ENCODE measurements around the gene PIGT. TPM values are rescaled to one million over a fixed set of nuclear protein-coding genes. Genes with fewer than 3 reads are reported as not detected.

PIGT gene
- total and polyA plus RNA-seq, 2 of the 13 experiments (the other 11 are each of a cell fraction or from before 2014, with no cell fraction given): 65.9 to 74.1 TPM

- TF ChIP-seq ZBTB40 (IDR thresholded peaks at IDR 0.05): no peak
- TF ChIP-seq ZBTB40 (CRISPR knock-in tag; IDR thresholded peaks at IDR 0.05): no peak
- TF ChIP-seq ZNF619 (CRISPR knock-in tag; IDR thresholded peaks at IDR 0.05): peak; percentile 98
- TF ChIP-seq BATF2 (CRISPR knock-in tag; IDR thresholded peaks at IDR 0.05): no peak
- no peak for TF ChIP-seq ZNF20 (CRISPR knock-in tag; IDR thresholded peaks at IDR 0.05)
- TF ChIP-seq, protein P1, sequence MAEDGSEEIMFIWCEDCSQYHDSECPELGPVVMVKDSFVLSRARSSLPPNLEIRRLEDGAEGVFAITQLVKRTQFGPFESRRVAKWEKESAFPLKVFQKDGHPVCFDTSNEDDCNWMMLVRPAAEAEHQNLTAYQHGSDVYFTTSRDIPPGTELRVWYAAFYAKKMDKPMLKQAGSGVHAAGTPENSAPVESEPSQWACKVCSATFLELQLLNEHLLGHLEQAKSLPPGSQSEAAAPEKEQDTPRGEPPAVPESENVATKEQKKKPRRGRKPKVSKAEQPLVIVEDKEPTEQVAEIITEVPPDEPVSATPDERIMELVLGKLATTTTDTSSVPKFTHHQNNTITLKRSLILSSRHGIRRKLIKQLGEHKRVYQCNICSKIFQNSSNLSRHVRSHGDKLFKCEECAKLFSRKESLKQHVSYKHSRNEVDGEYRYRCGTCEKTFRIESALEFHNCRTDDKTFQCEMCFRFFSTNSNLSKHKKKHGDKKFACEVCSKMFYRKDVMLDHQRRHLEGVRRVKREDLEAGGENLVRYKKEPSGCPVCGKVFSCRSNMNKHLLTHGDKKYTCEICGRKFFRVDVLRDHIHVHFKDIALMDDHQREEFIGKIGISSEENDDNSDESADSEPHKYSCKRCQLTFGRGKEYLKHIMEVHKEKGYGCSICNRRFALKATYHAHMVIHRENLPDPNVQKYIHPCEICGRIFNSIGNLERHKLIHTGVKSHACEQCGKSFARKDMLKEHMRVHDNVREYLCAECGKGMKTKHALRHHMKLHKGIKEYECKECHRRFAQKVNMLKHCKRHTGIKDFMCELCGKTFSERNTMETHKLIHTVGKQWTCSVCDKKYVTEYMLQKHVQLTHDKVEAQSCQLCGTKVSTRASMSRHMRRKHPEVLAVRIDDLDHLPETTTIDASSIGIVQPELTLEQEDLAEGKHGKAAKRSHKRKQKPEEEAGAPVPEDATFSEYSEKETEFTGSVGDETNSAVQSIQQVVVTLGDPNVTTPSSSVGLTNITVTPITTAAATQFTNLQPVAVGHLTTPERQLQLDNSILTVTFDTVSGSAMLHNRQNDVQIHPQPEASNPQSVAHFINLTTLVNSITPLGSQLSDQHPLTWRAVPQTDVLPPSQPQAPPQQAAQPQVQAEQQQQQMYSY (CRISPR knock-in tag; IDR thresholded peaks at IDR 0.05): no peak
- 0 out of 2 replicates have a peak, but pooled peaks have one; percentile 42 for TF ChIP-seq PCBP1 (IDR thresholded peaks at IDR 0.05; ENCODE audit: borderline replicate concordance, low read depth, low read length)
- no peak for TF ChIP-seq AHDC1 (CRISPR knock-in tag; IDR thresholded peaks at IDR 0.05; ENCODE audit: borderline replicate concordance)
These were observed 21.0 kb downstream of the PIGT start (continued) for GRCh38 chr20:45436732-45437485.

Data from HepG2 (cell line).